Sigmoid colon (tissue), 7 donors: Measurements from ENCODE around the gene MIEN1. TPM values are rescaled to one million over a fixed set of nuclear protein-coding genes. Genes with fewer than 3 reads are reported as not detected.
A peak's percentile ranks its signal among the peaks of the same experiment; 100 is the strongest.

Experiments used
- DNase-seq: peaks from one replicate; pipeline ENCODE4 v3.0.0-alpha.2; 2019
- H3K27ac ChIP-seq, 4 donors: fragments of 200-600 bp; sonication (generic); one replicate each; pipeline ENCODE4 v1.5.1; 2016 to 2019; ENCODE audit warnings: mild to moderate bottlenecking in 1 of 4
- H3K27me3 ChIP-seq, 3 donors: fragments of 200-600 bp; sonication (generic); one replicate each; pipeline ENCODE4 v1.5.1; 2019; ENCODE audit warnings: mild to moderate bottlenecking in 1 of 3
- H3K36me3 ChIP-seq, 4 donors: fragments of 200-600 bp; sonication (generic); one replicate each; pipeline ENCODE4 v1.5.1; 2016 to 2019
- H3K4me1 ChIP-seq, 4 donors: fragments of 200-600 bp; sonication (generic); one replicate each; pipeline ENCODE4 v1.5.1; 2017 to 2019
- H3K4me3 ChIP-seq, 4 donors: fragments of 200-600 bp; sonication (generic); one replicate each; pipeline ENCODE4 v1.5.1; 2017 to 2019; ENCODE audit warnings: mild to moderate bottlenecking in 2 of 4, moderate library complexity in 1 of 4
- H3K9me3 ChIP-seq, 4 donors: fragments of 200-600 bp in 3 of 4; sonication (generic) in 3 of 4; one replicate each; pipeline versions ENCODE4 v1.5.1 to v1.6.1; 2013 to 2019
- EP300 ChIP-seq, 4 donors: sonication (generic); formaldehyde crosslinking; IDR thresholded peaks; one replicate each; pipeline ENCODE4 v1.6.1; 2017; ENCODE audit warnings: antibody characterized with exemption in 4 of 4
- POLR2A ChIP-seq, 2 donors: fragments of 450-650 bp; IDR thresholded peaks; one replicate each; pipeline ENCODE4 v1.6.1; 2016; ENCODE audit warnings: antibody characterized with exemption in 2 of 2, mild to moderate bottlenecking in 2 of 2, moderate library complexity in 2 of 2
- POLR2AphosphoS5 ChIP-seq, 4 donors: sonication (generic); formaldehyde crosslinking; IDR thresholded peaks; one replicate each; pipeline ENCODE4 v1.6.1; 2017; ENCODE audit warnings: antibody characterized with exemption in 4 of 4
- WGBS, 2 donors: extraction: QIAGEN DNeasy Blood & Tissue Kit; methylation state at CpG; one replicate each; pipeline ENCODE4 v1.1.7; 2013; 5-methylcytosine and 5-hydroxymethylcytosine counted together
- intact Hi-C: fragments of 100-400 bp; cut with DNase I; formaldehyde crosslinking; loops from one replicate; pipeline ENCODE4 v1.15.1; 2023
- polyA plus RNA-seq, 3 donors: library from polyadenylated mRNA; stranded (reverse); fragments of 200-250 nt; gene quantifications; one replicate each; pipeline ENCODE4 v1.2.3, GENCODE V29; 2013
- total RNA-seq, 4 donors: library from RNA; depleted of rRNA; stranded (reverse); fragments of >200 nt; gene quantifications; one replicate each; pipeline ENCODE4 v1.1.0, GENCODE V29; 2016
- TF ChIP-seq, protein P1 (sequence below), 4 experiments: fragments of 450-650 bp in 3 of 4; fragments of 200-600 bp in 1 of 4; IDR thresholded peaks; one replicate each; pipeline ENCODE4 v1.5.1; 2016 to 2019; ENCODE audit warnings: antibody characterized with exemption in 4 of 4, mild to moderate bottlenecking in 3 of 4, moderate library complexity in 2 of 4
- donor health status: healthy with polysubstance abuse.
- donor health status: Bipolar disorder and iron deficiency.
- donor health status: healthy.

The MIEN1 gene
- total and polyA plus RNA-seq, 7 donors: 52.4 to 226 (median 65.5) TPM

GRCh38 chr17:39696731-39697130 is 33.6 kb downstream of the MIEN1 start:
- WGBS, 2 donors: 90 to 91% methylated on average over 6 of the region's 6 CpGs
- Histone ChIP-seq H3K27me3 (no peaks in the 10 kb centered on the region), H3K4me1 (peaks cover 0 to 23% (median 15%) of the 10 kb centered on the region in 4 donors), H3K36me3 (no peaks in the 10 kb centered on the region), H3K27ac (no peak overlapping the region), H3K4me3 (no peak overlapping the region), H3K9me3 (no peaks in the 10 kb centered on the region)
- intact Hi-C loops: no loop called here
- no peak for DNase-seq
- TF ChIP-seq POLR2A (IDR thresholded peaks at IDR 0.05) (no peak), POLR2AphosphoS5 (IDR thresholded peaks at IDR 0.05) (no peak)
- TF ChIP-seq, protein P1, sequence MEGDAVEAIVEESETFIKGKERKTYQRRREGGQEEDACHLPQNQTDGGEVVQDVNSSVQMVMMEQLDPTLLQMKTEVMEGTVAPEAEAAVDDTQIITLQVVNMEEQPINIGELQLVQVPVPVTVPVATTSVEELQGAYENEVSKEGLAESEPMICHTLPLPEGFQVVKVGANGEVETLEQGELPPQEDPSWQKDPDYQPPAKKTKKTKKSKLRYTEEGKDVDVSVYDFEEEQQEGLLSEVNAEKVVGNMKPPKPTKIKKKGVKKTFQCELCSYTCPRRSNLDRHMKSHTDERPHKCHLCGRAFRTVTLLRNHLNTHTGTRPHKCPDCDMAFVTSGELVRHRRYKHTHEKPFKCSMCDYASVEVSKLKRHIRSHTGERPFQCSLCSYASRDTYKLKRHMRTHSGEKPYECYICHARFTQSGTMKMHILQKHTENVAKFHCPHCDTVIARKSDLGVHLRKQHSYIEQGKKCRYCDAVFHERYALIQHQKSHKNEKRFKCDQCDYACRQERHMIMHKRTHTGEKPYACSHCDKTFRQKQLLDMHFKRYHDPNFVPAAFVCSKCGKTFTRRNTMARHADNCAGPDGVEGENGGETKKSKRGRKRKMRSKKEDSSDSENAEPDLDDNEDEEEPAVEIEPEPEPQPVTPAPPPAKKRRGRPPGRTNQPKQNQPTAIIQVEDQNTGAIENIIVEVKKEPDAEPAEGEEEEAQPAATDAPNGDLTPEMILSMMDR (IDR thresholded peaks at IDR 0.05): no peak

GRCh38 chr17:39695089-39695474 is 35.2 kb downstream of the MIEN1 start:
- no peaks in the 10 kb centered on the region for H3K9me3 ChIP-seq
- H3K27me3 ChIP-seq: no peaks in the 10 kb centered on the region
- H3K4me1 ChIP-seq: peaks cover 0 to 7% (median 3%) of the 10 kb centered on the region in 4 donors
- no peaks in the 10 kb centered on the region for H3K36me3 ChIP-seq
- WGBS, 2 donors: 92 to 93% methylated on average over 2 of the region's 2 CpGs
- no peak overlapping the region for H3K4me3 ChIP-seq
- no peak for DNase-seq
- intact Hi-C loops: no loop called here
- no peak overlapping the region for H3K27ac ChIP-seq
- TF ChIP-seq EP300 (IDR thresholded peaks at IDR 0.05) (no peak), POLR2A (IDR thresholded peaks at IDR 0.05) (no peak), POLR2AphosphoS5 (IDR thresholded peaks at IDR 0.05) (no peak)
- TF ChIP-seq, protein P1 (IDR thresholded peaks at IDR 0.05): no peak

DNA sequence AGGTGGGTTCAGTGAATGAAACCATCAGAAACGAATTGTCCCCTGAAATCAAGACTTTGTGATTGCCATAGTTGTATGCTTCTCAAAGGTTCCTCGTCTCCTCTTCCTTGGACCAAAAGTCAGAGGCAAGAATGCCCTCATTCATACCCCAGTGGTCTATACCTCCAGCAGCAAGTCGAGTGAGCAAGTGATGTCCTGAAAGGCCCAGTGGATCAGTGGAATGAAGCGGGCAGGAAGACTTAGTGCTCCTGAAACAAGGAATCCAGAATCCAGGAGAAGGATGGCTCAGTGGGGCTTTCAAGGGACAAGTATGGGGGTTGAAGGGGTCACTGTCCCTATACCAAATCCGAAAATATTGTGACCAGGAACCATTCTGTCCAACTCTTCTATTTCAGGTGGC is 35.7 kb downstream of the MIEN1 start:
- no peak for DNase-seq
- Histone ChIP-seq H3K36me3 (no peaks in the 10 kb centered on the region), H3K4me1 (peaks cover 0 to 6% (median 2%) of the 10 kb centered on the region in 4 donors), H3K4me3 (no peak overlapping the region), H3K9me3 (no peaks in the 10 kb centered on the region), H3K27ac (no peak overlapping the region), H3K27me3 (no peaks in the 10 kb centered on the region)
- TF ChIP-seq, protein P1 (IDR thresholded peaks at IDR 0.05): no peak
- no peak for TF ChIP-seq EP300 (IDR thresholded peaks at IDR 0.05)
- no peak for TF ChIP-seq POLR2AphosphoS5 (IDR thresholded peaks at IDR 0.05)
- TF ChIP-seq POLR2A (IDR thresholded peaks at IDR 0.05): no peak
- 90 to 93% methylated on average over 5 of the region's 5 CpGs for WGBS, 2 donors
- intact Hi-C loops: no loop called here

DNA sequence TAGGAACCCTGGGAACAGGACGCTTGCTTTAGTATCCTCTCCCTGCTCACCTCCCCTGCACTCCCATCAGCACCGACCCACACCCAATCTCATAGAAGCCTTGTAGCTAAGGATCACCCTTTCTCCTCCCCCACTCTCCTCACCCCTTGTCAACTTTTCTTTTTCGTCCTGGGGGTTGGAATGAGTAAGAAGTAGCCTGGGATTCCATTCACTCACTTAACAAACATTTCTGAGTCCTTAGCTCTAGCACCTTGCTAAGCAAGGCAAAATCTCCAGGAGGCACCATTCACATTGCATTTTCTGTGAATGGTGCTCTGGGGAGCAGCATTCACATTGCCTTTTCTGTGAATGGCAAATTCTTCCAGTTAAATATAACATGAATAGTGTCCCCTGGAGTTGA is 41.4 kb downstream of the MIEN1 start:
- intact Hi-C loops: loop anchor here (5.0 kb wide), 2 partner anchors 43 to 63 kb away; partner anchors contain the start of gene MIEN1
- 23 to 52% methylated on average over 3 of the region's 3 CpGs for WGBS, 2 donors

More for the DNA sequence above, 41.4 kb downstream of the MIEN1 start:
- Histone ChIP-seq H3K27ac (no peak overlapping the region), H3K4me3 (peak overlapping the region in 1 of 4 donors; percentile 62), H3K27me3 (no peaks in the 10 kb centered on the region), H3K4me1 (peaks cover 0 to 15% (median 15%) of the 10 kb centered on the region in 4 donors), H3K9me3 (no peaks in the 10 kb centered on the region), H3K36me3 (peaks cover 0 to 8% (median 0%) of the 10 kb centered on the region in 4 donors)
- TF ChIP-seq EP300 (IDR thresholded peaks at IDR 0.05) (no peak), POLR2A (IDR thresholded peaks at IDR 0.05) (no peak)
- TF ChIP-seq, protein P1 (IDR thresholded peaks at IDR 0.05): no peak
- DNase-seq: no peak
